Renal pelvis (tissue), 4 donors: Measurements from ENCODE around the gene POLR2J3. TPM values are rescaled to one million over a fixed set of nuclear protein-coding genes. Genes with fewer than 3 reads are reported as not detected.
"Not testable (repeated sequence)": the region's sequence is repeated elsewhere in the genome, so short reads cannot be mapped to it uniquely, and the experiment has no call there.

Experiments used
- DNase-seq: peaks from one replicate; pipeline ENCODE4 v3.0.0-alpha.2; 2013
- polyA plus RNA-seq, 3 donors: library from polyadenylated mRNA; unstranded; fragments of 120-200 nt; gene quantifications; one replicate each; pipeline ENCODE4 v1.2.1, GENCODE V29; 2013; ENCODE audit not compliant: insufficient read length in 3 of 3

Gene POLR2J3
- polyA plus RNA-seq, 3 donors: 77.7 to 90.7 (median 78.2) TPM

DNA sequence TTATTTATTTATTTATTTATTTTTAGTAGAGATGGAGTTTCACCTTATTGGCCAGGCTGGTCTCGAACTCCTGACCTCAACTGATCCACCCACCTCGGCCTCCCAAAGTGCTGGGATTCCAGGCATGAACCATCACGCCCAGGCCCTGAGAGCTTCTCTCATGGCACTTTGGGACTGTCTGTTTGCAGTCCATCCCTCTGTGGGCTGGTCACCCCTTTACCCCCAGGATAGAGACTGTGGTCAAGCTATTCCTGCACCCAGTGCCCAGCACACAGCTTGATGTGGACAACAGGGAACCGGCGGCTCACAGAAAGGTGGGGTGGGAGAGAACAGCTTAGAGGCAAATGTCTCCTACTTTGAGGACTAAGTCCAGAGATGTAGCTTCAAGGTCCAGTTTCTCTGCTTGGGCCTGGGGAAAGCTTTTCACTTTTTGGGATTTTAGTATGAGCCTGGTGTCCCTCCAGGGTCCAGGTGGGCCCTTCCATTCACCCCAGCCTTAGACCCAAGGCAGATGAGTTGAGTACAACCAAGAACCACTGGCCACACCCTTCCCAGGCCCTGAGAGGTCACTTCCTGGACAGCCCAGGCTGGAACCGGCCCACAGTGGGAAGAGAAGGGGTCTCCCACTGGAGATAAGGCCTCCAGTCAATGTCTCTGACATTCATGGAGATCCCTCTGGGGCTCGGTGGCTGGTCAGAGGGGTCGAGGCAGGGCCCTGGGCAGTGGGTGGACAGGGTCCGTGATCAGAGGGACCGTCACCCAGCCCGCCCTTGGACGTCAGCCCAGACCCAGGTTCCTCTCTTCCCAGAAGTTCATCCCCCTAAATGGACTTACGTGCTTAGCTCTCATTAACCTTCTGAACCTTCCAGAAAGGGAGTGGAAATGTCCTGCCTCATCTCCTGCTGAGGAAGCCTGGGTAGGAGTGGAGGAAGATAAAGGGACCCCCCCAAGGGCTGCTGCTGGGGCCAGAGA is 44.3 kb downstream of the POLR2J3 start:
- DNase-seq: not testable (repeated sequence)

DNA sequence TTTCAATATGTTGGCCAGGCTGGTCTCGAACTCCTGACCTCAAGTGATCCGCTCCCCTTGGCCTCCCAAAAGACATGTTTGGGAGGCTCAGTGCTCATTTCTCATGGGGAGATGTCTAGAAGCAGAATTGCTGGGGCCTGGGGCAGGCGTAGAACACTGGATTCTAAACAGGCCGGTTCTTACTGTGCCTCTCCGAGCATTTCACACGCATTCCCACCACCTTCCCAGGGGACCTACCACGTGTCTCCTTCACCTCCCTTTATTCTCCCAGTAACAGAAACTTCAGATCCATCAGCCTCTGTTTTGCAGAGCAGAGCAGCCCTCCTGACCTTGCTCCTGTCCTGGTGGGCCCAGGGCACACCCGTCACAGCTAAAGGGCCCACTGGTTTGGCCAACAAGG is 45.2 kb downstream of the POLR2J3 start:
- DNase-seq: not testable (repeated sequence)

DNA sequence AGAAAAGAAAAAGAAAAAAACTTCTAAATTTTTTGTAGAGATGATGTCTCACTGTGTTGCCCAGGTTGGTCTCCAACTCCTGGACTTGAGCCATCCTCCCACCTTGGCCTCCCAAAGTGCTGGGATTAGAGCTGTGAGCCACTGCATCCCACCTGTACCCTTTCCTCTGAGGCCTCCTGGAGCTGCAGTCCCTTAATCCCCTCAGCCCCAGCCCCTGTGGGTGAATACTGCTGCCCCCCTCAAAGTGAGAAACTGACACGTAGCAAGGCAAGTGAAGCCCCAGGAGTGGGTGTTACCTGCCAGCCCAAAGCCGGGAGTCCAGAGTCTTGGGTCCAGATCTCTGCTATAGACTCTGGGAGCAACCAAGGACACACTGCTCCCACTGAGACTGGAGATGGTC is 47.6 kb downstream of the POLR2J3 start:
- DNase-seq: not testable (repeated sequence)

DNA sequence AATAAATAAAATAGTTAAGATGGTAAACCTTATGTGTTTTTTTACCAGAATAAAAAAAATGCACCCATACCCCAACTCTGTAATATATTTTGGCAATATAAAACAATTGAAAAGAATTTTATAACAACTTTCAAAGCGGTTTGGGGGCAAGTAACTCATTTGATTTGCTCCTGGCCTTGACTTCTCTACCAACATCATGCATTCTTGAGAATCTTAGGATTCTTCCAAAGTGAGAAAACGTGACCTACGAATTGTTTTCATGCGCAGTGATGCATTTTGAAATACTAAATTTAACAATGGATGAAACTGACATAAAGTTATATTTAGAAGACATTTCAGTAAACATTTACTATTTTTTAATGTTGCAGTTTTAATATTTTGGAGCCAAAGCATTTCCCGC is 51.6 kb downstream of the POLR2J3 start:
- not testable (repeated sequence) for DNase-seq

DNA sequence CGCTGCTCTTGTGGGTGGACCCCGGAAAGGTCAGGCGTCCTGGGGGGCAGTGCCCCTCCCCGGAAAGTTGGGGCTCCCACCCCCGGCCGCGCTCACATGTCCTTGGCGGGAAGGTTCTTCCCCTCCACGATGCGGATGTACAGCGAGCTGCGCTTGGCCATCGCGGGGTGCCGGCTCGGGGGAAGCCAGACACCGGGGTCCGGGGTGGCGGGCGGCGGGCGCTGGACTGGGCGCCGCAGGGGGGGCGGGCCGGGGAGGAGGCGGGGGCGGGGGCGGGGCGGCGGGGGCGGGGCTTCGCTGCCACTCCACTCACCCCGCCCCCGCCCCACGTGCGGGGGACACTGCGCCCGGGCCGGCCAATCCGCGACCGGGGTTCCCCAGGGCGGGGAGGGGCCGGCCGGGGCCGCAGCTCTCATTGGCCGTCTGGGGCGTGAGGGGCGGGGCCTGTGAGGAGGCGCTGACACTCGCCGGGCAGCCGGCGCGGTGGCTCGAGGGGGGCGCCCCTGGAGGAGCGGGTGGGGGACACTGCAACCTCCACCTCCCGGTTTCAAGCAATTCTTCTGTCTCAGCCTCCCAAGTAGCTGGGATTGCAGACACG is 54.7 kb downstream of the POLR2J3 start, which contains the start of gene RASA4B:
TSS of gene RASA4B (minus strand) at position 228 of the 598 bp plus-strand sequence. CDS start at position 161, 67 bp downstream.
- not testable (repeated sequence) for DNase-seq

Other genes with a start within 250 kb of the POLR2J3 start
- 10 to 100 TPM in 1 of 3 donors, 1 to 10 TPM in 2; 1.7 to 13.9 (median 2.4) TPM for gene SPDYE6, start 216.1 kb downstream of the POLR2J3 start, polyA plus RNA-seq
- 10 to 100 TPM; 39.2 to 48.6 (median 47.1) TPM for gene PRKRIP1, start 176.2 kb downstream of the POLR2J3 start, polyA plus RNA-seq
- 10 to 100 TPM; 22.6 to 28.1 (median 26.2) TPM for gene ORAI2, start 139.0 kb downstream of the POLR2J3 start, polyA plus RNA-seq
- gene ALKBH4, start 107.7 kb downstream of the POLR2J3 start, polyA plus RNA-seq: 10 to 100 TPM; 13.4 to 16.3 (median 14.0) TPM
- gene LRWD1, start 107.6 kb downstream of the POLR2J3 start, polyA plus RNA-seq: 10 to 100 TPM; 20.2 to 23.0 (median 22.9) TPM
- 10 to 100 TPM; 29.9 to 39.7 (median 38.6) TPM for gene POLR2J, start 93.7 kb downstream of the POLR2J3 start, polyA plus RNA-seq
- gene RASA4B, start 54.8 kb downstream of the POLR2J3 start, polyA plus RNA-seq: 10 to 100 TPM; 16.9 to 26.1 (median 23.2) TPM
- gene UPK3BL2, start 28.9 kb downstream of the POLR2J3 start, polyA plus RNA-seq: 10 to 100 TPM in 2 of 3 donors, 1 to 10 TPM in 1; 9.3 to 34.1 (median 18.5) TPM
- gene SPDYE2, start 21.4 kb downstream of the POLR2J3 start, polyA plus RNA-seq: 10 to 100 TPM in 2 of 3 donors, 1 to 10 TPM in 1; 2.6 to 16.6 (median 14.1) TPM
- 10 to 100 TPM; 51.3 to 86.8 (median 62.3) TPM for gene RASA4, start 44.2 kb upstream of the POLR2J3 start, polyA plus RNA-seq
- gene UPK3BL1, start 70.2 kb upstream of the POLR2J3 start, polyA plus RNA-seq: 10 to 100 TPM; 17.7 to 50.9 (median 18.6) TPM
- gene SPDYE2B, start 77.7 kb upstream of the POLR2J3 start, polyA plus RNA-seq: 1 to 10 TPM in 2 of 3 donors, under 1 TPM in 1; 0.60 to 5.0 (median 3.3) TPM
- 1 to 10 TPM; 1.3 to 9.0 (median 1.9) TPM for gene POLR2J2, start 99.1 kb upstream of the POLR2J3 start, polyA plus RNA-seq
- gene FAM185A, start 176.4 kb upstream of the POLR2J3 start, polyA plus RNA-seq: 10 to 100 TPM in 1 of 3 donors, 1 to 10 TPM in 2; 7.6 to 10.4 (median 8.9) TPM